HFF-Myc (cell line): ENCODE results near the gene HLA-DRA.

Experiments
- DNase-seq: peaks from one replicate; pipeline ENCODE4 v3.0.0-alpha.2; 2011; ENCODE audit warnings: low read depth; ENCODE audit errors: extremely low read depth
- H3K4me3 ChIP-seq: replicated peaks from 2 replicates; pipeline ENCODE4 v1.5.1; 2011; ENCODE audit warnings: low read depth, mild to moderate bottlenecking, control low read depth, low read length
- CTCF ChIP-seq: IDR thresholded peaks from 2 replicates; pipeline ENCODE4 v1.5.1; 2012; ENCODE audit warnings: mild to moderate bottlenecking, low read depth, low read length, control low read depth; ENCODE audit errors: missing control alignments

HLA-DRA gene

GRCh38 chr6:32439602-32440214, at the start of gene HLA-DRA:
Gene HLA-DRA, plus strand, starts transcription at chr6:32439887. Its CDS starts 64 bp downstream, at chr6:32439951.
- no peak within 1 kb of the TSS for H3K4me3 ChIP-seq
- no peak for TF ChIP-seq CTCF
- DNase-seq: peak; percentile 20

GRCh38 chr6:32391505-32391904, 48.2 kb upstream of the HLA-DRA start:
- DNase-seq: no peak
- H3K4me3 ChIP-seq: no peak overlapping the region

GRCh38 chr6:32393665-32394420, 45.8 kb upstream of the HLA-DRA start:
- no peak overlapping the region for H3K4me3 ChIP-seq
- TF ChIP-seq CTCF: no peak
- DNase-seq: no peak

More at GRCh38 chr6:32391505-32391904, 48.2 kb upstream of the HLA-DRA start:
- no peak for TF ChIP-seq CTCF

GRCh38 chr6:32396028-32396427, 43.7 kb upstream of the HLA-DRA start:
- no peak for DNase-seq
- TF ChIP-seq CTCF: no peak
- no peak overlapping the region for H3K4me3 ChIP-seq

GRCh38 chr6:32397252-32397920, 42.3 kb upstream of the HLA-DRA start:
- no peak overlapping the region for H3K4me3 ChIP-seq
- DNase-seq: no peak
- TF ChIP-seq CTCF: no peak

- no peak overlapping the region for H3K4me3 ChIP-seq
- DNase-seq: no peak
- no peak for TF ChIP-seq CTCF
These were observed 38.3 kb upstream of the HLA-DRA start for GRCh38 chr6:32401284-32401963.
